Muscle layer of colon (tissue), 2 donors: Measurements from ENCODE around the gene SDK2.

Experiments
- H3K27ac ChIP-seq: one replicate; pipeline ENCODE4 v1.7.0; 2013; ENCODE audit warnings: low read depth, mild to moderate bottlenecking, low read length, moderate library complexity
- H3K27me3 ChIP-seq, 2 donors: one replicate each; pipeline ENCODE4 v1.7.0; 2013; ENCODE audit warnings: low read length in 2 of 2, mild to moderate bottlenecking in 2 of 2; ENCODE audit not compliant: insufficient read depth in 2 of 2, control insufficient read depth in 1 of 2
- H3K36me3 ChIP-seq: one replicate; pipeline ENCODE4 v1.7.0; 2013; ENCODE audit warnings: mild to moderate bottlenecking, low read length; ENCODE audit not compliant: insufficient read depth
- H3K4me1 ChIP-seq: one replicate; pipeline ENCODE4 v1.7.0; 2013; ENCODE audit warnings: mild to moderate bottlenecking, low read length; ENCODE audit not compliant: insufficient read depth
- H3K4me3 ChIP-seq, 2 donors: one replicate each; pipeline ENCODE4 v1.7.0; 2013; ENCODE audit warnings: low read length in 2 of 2, low read depth in 1 of 2, mild to moderate bottlenecking in 1 of 2, moderate library complexity in 1 of 2
- H3K9ac ChIP-seq: one replicate; pipeline ENCODE4 v1.7.0; 2013; ENCODE audit warnings: low read length
- H3K9me3 ChIP-seq: one replicate; pipeline ENCODE4 v1.7.0; 2013; ENCODE audit warnings: mild to moderate bottlenecking, low read length
- donor health status: abdominal sarcoma.
- donor health status: Adenocarcinoma of cecum.

Gene SDK2

DNA sequence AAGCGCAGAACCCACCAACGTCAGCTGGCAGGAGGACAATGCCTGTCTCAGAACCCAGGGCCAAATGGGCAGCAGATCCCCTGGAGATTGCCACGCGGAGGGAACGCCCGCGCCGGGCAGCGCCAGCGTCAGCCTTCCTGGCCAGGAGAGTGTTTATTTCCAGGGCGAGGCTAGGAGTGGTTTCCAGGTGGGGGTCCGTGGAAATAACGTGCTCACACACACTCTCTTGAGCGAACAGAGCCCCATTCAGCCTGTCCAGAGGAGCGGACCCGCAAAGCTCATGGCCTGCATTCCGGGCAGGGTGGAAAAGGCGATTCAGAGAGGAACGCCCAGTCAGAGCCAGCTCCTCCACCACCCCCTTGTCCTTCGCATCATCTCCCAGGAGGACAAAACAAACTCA, 40.3 kb downstream of the SDK2 start:
- Histone ChIP-seq H3K9ac (no peak overlapping the region), H3K36me3 (no peaks in the 10 kb centered on the region), H3K27ac (no peak overlapping the region)

DNA sequence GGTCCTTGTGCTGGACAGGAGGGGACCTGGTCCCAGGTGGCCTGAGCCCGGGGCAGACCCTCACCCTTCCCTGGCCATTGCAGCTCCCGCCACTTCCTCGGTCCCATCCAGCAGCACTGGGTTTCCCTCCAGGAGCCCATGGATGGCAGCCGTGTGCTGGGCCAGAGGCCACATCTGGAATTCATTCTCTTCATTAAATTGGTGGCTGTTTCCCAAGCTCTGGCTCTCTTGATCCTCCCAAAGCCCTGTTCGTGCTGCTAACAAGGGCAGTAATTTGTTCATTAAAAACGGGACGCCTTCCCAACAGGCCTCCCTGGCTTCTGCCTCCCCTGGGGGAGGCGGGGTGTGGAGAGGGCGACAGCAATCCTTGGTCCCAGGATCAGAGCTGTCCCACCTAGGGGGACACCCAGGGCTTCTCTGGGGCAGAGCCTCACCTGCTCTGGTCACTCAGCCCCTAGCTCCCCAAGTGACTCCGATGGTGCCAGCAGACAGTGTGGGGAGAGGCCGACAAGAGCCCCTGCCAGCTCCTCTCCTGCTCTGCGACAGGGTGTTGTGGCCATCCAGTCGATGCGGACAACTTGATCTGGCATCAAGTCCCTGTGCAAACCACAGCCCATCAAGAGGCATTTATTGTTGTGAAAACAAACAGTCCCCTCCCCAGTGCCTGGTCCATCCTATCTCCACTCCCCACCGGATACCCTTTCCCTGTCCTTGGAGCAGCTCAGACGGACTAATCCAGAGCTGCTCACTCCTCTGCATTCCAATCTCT, 44.0 kb downstream of the SDK2 start:
- no peak overlapping the region for H3K27ac ChIP-seq
- H3K4me1 ChIP-seq, result no peaks in the 10 kb centered on the region
- no peak overlapping the region for H3K4me3 ChIP-seq
- H3K27me3 ChIP-seq, result peaks cover 0 to 4% of the 10 kb centered on the region in 2 donors
- no peak overlapping the region for H3K9ac ChIP-seq
- no peaks in the 10 kb centered on the region for H3K36me3 ChIP-seq
- H3K9me3 ChIP-seq, result no peaks in the 10 kb centered on the region

More for the DNA sequence above, 40.3 kb downstream of the SDK2 start:
- Histone ChIP-seq H3K27me3 (no peaks in the 10 kb centered on the region), H3K9me3 (no peaks in the 10 kb centered on the region), H3K4me1 (no peaks in the 10 kb centered on the region), H3K4me3 (no peak overlapping the region)

DNA sequence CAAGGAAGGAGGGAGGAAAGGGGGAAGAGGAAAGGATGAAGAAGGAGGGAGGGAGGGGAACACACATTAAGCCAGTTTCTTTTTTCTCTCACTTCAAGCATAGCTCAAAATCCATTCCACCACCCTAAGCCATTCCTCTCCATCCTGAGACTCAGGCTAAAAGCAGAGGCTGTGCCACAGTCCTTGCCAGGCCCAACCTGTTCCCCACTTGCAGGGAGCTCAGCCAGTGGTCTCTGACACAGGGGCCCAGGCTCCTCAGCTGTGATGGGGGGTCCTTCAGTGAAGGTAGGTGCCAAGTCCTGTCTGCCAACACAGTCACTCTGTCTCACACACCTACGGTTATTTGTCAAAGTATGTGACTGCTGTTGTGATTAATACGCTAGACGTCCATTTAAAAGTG, 44.6 kb downstream of the SDK2 start:
- Histone ChIP-seq H3K4me1 (no peaks in the 10 kb centered on the region), H3K4me3 (no peak overlapping the region), H3K27me3 (peaks cover 0 to 4% of the 10 kb centered on the region in 2 donors), H3K9me3 (no peaks in the 10 kb centered on the region), H3K36me3 (no peaks in the 10 kb centered on the region), H3K9ac (no peak overlapping the region), H3K27ac (no peak overlapping the region)

DNA sequence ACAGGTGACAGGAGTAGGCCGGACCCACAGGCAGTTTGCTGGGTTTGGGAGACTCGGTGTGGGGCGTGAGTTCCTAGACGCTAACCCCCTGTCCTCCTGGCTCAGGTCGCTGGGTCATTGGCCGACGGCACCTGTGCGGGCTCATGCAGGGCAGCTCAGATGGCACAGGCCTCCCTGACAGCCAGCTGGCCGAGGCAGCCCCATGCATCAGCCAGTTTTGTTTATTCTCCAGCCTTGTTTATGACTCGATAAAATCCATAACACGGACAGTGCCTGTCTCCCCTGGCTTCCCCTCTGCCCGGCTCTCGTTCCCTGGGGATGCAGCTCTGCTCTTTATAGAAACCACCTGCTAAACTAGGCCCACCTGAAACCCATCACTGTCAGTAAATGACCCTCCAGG, 46.0 kb downstream of the SDK2 start:
- Histone ChIP-seq H3K27ac (no peak overlapping the region), H3K36me3 (no peaks in the 10 kb centered on the region), H3K4me1 (no peaks in the 10 kb centered on the region), H3K9me3 (no peaks in the 10 kb centered on the region), H3K27me3 (peaks cover 0 to 4% of the 10 kb centered on the region in 2 donors), H3K9ac (no peak overlapping the region), H3K4me3 (no peak overlapping the region)

DNA sequence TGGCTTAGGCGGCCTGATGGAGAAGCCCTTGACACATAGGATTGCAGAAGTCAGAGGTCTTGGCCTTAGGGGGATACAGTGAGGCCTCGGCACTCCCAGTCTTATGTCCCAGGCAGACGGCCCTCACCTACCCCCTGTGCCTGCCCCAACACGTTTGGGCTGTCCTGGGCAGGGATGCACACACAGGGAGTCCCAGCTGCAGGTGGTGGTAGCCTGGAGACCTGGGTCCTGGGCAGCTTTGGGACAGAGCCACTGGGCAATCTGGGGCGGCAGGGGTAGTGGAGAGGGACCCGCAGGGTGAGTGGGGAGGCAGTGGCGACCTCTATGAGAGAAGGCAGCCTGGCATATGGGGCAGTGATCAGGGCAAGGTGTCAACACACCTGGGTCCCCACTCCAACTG, 48.3 kb downstream of the SDK2 start:
- no peaks in the 10 kb centered on the region for H3K4me1 ChIP-seq
- no peaks in the 10 kb centered on the region for H3K36me3 ChIP-seq
- H3K4me3 ChIP-seq, result no peak overlapping the region
- H3K27me3 ChIP-seq, result peaks cover 0 to 4% of the 10 kb centered on the region in 2 donors
- no peak overlapping the region for H3K27ac ChIP-seq
- no peak overlapping the region for H3K9ac ChIP-seq
- no peaks in the 10 kb centered on the region for H3K9me3 ChIP-seq

DNA sequence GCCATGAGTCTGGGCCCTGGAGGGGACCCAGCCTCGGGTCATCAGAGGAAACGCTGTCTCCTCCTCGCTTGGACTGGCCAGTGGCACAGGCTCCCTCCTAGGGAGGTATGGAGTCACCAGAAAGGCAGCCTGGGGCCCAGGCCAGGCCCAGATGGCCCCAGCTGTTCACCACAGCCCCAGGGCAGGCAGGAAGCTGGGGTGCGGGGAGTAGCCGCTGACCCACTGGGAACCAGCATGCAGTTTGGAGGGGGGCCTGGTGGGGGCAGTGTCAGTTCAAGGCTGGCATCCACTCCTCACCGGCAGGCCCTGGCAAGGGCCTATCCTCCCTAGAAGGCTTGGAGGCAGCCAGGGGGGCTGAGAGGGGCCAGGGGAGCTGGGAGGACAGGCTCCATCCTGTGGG, 48.8 kb downstream of the SDK2 start:
- no peak overlapping the region for H3K4me3 ChIP-seq
- peaks cover 0 to 4% of the 10 kb centered on the region in 2 donors for H3K27me3 ChIP-seq
- no peaks in the 10 kb centered on the region for H3K4me1 ChIP-seq
- H3K36me3 ChIP-seq, result no peaks in the 10 kb centered on the region
- H3K9ac ChIP-seq, result no peak overlapping the region
- no peak overlapping the region for H3K27ac ChIP-seq
- no peaks in the 10 kb centered on the region for H3K9me3 ChIP-seq

DNA sequence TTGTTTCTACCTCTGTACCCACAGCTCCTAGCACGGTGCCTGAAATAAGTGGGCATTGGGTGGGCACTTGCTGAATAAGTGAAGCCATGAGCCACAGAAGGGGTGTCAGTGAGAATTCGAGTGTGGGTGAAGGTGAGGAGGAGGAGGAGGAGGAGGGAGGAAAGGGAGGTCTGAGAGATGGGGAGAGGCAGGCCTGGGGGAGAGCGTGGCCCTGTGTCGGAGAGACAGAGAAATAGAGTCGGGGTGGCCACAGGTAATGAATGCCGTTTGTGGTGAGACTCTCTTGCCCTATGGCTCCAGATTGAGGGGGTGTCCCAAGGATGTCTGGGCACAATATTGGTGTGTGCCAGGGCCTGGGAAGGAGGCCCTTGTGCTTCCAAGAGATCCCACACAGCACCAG, 49.2 kb downstream of the SDK2 start:
- H3K4me3 ChIP-seq, result no peak overlapping the region
- no peak overlapping the region for H3K9ac ChIP-seq
- no peak overlapping the region for H3K27ac ChIP-seq
- H3K27me3 ChIP-seq, result peaks cover 0 to 4% of the 10 kb centered on the region in 2 donors
- H3K4me1 ChIP-seq, result no peaks in the 10 kb centered on the region
- H3K36me3 ChIP-seq, result no peaks in the 10 kb centered on the region
- no peaks in the 10 kb centered on the region for H3K9me3 ChIP-seq

DNA sequence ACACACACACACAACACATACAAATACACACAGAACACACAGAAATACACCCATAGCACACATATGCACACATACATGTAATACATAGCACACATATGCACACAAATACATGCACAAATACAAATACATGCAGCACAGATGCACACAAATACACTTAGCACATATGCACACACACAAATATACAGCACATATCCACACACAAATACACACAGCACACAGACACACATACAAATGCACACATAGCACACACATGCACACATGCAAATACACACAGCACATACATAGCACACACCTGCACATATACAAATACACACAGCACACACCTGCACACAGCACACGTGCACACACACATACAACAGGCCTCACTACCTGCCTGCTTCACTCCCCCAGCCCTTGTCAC, 49.6 kb downstream of the SDK2 start:
- H3K27me3 ChIP-seq, result peaks cover 0 to 4% of the 10 kb centered on the region in 2 donors
- H3K4me1 ChIP-seq, result no peaks in the 10 kb centered on the region
- H3K9me3 ChIP-seq, result no peaks in the 10 kb centered on the region
- no peak overlapping the region for H3K27ac ChIP-seq
- no peak overlapping the region for H3K9ac ChIP-seq
- no peaks in the 10 kb centered on the region for H3K36me3 ChIP-seq
- H3K4me3 ChIP-seq, result no peak overlapping the region

DNA sequence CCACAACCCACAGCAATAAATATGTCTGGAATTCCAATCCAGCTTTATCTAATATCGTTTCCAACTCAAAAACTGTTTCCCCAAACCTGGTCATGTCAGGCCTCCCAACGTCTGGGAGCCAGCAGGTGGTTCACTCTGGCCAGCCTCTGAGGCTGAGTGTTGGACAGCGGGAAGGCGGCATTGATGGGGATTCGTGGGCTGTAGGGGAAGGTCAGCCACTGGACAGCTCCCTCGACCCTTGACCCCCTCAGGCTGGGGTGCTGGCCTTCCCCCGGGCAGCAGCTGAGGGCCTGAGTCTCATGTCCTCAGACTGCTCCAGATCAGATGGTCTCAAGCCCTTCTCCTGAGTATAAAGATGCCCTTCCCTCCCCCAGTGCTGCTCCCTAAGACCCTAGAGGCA, 50.2 kb downstream of the SDK2 start:
- Histone ChIP-seq H3K4me3 (no peak overlapping the region), H3K27me3 (peaks cover 0 to 4% of the 10 kb centered on the region in 2 donors), H3K4me1 (no peaks in the 10 kb centered on the region), H3K9me3 (no peaks in the 10 kb centered on the region), H3K9ac (no peak overlapping the region), H3K27ac (no peak overlapping the region), H3K36me3 (no peaks in the 10 kb centered on the region)

DNA sequence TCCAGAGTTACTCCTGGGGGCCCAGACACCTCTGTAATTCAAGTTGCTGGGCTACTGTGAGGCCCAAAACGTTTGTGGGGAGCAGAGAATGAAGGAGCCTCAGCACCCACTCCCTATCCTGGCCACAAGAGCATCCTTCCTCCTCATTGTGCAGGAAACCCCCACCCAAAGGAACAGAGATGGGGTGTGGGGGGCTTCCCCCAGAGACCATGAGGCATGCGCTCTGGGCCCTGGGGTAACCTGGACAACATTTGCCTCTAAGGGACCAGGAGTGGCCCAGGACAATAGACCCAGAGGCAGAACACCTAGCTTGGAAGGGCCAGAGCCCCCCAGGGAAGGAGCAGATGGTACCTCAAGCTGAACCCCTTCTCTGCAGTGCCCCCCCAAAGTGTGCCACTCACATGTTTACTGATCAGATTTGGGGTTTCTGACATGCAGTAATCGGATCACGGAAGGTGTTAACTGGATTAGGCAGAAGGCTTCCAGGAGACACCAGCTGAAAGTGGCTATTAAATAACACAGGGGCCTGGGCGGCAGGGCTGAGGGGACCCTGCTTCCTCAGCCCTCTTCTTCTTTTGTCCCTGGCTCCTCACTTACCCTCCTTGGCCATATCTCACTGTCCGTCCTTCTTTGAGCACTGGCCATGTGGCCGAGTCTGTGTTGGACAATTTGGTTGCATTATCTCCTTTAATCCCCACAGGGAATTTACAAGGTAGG, 50.8 kb downstream of the SDK2 start:
- H3K9me3 ChIP-seq, result no peaks in the 10 kb centered on the region
- H3K27ac ChIP-seq, result no peak overlapping the region
- H3K27me3 ChIP-seq, result peaks cover 0 to 4% of the 10 kb centered on the region in 2 donors
- no peak overlapping the region for H3K9ac ChIP-seq
- H3K36me3 ChIP-seq, result no peaks in the 10 kb centered on the region
- no peaks in the 10 kb centered on the region for H3K4me1 ChIP-seq
- H3K4me3 ChIP-seq, result no peak overlapping the region

DNA sequence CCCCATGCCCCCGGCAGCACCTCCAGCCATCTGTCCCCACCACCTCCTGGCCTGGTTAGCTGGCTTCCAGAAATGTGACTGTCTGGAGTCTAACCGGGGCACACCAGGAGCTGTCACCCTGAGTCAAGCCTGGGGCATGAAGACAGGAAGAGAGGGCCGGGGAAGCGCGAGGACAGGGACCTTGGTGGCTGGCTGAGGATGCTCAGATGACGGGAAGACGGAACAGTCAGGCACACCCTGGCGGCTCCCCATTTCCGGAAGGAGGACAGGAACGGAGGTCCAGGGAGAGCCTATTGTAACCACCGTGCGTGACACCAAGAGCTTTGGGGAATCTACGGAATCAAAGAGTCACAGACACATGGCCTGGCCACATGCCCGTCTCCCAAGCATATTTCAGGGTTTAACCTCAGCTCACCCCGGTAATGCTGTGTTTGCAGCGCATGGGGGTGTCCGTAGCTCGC, 51.7 kb downstream of the SDK2 start:
- Histone ChIP-seq H3K4me3 (no peak overlapping the region), H3K27me3 (peaks cover 0 to 4% of the 10 kb centered on the region in 2 donors), H3K9me3 (no peaks in the 10 kb centered on the region), H3K9ac (no peak overlapping the region), H3K4me1 (no peaks in the 10 kb centered on the region), H3K36me3 (no peaks in the 10 kb centered on the region), H3K27ac (no peak overlapping the region)

DNA sequence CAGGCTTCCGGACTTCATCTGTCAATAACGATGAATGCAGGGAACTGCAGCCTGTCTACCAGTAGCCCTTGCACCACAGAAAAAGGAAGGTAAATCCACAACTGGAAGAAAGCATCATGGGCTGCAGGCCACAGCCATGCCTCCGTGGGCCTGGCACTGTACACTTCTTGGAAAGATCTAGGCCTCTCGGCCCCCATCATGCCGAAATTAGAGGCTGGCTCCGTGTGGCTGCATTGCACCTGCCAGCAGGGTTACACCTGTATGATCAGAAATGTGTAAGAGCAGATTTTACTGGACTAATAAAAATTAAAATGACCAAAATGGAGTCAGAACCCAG, 52.2 kb downstream of the SDK2 start:
- H3K27me3 ChIP-seq, result peaks cover 0 to 4% of the 10 kb centered on the region in 2 donors
- no peaks in the 10 kb centered on the region for H3K36me3 ChIP-seq
- H3K27ac ChIP-seq, result no peak overlapping the region
- no peaks in the 10 kb centered on the region for H3K4me1 ChIP-seq
- no peaks in the 10 kb centered on the region for H3K9me3 ChIP-seq
- H3K4me3 ChIP-seq, result no peak overlapping the region
- no peak overlapping the region for H3K9ac ChIP-seq
